Trophoblast cell (in vitro differentiated cells and primary cell): ENCODE data around the gene CNOT1.

Source experiments
- DNase-seq, 2 donors: peaks; one replicate each; pipeline ENCODE4 v3.0.0-alpha.2; 2016
- H2AFZ ChIP-seq: 2 replicates; pipeline ENCODE4 v1.6.1; 2013; ENCODE audit warnings: low read length, moderate library complexity, mild to moderate bottlenecking; ENCODE audit not compliant: insufficient read depth, poor library complexity
- H2AK5ac ChIP-seq: 2 replicates; pipeline ENCODE4 v1.6.1; 2013; ENCODE audit warnings: mild to moderate bottlenecking, low read length
- H2BK120ac ChIP-seq: 2 replicates; pipeline ENCODE4 v1.6.1; 2013; ENCODE audit warnings: low read length, mild to moderate bottlenecking, moderate library complexity; ENCODE audit not compliant: insufficient read depth, poor library complexity
- H2BK12ac ChIP-seq: 2 replicates; pipeline ENCODE4 v1.6.1; 2013; ENCODE audit warnings: mild to moderate bottlenecking, low read length, moderate library complexity
- H2BK5ac ChIP-seq: 2 replicates; pipeline ENCODE4 v1.6.1; 2013; ENCODE audit warnings: low read length, low read depth, moderate library complexity, mild to moderate bottlenecking; ENCODE audit not compliant: poor library complexity
- H3K14ac ChIP-seq: 2 replicates; pipeline ENCODE4 v1.6.1; 2013; ENCODE audit warnings: mild to moderate bottlenecking, low read length
- H3K18ac ChIP-seq: 2 replicates; pipeline ENCODE4 v1.6.1; 2013; ENCODE audit warnings: mild to moderate bottlenecking, low read length
- H3K23ac ChIP-seq: 2 replicates; pipeline ENCODE4 v1.6.1; 2013; ENCODE audit warnings: low read length
- H3K27ac ChIP-seq: 2 replicates; pipeline ENCODE4 v1.5.1; 2013; ENCODE audit warnings: low read depth, mild to moderate bottlenecking, inconsistent platforms, low read length, moderate library complexity
- H3K27me3 ChIP-seq: 2 replicates; pipeline ENCODE4 v1.6.1; 2013; ENCODE audit warnings: inconsistent platforms, mild to moderate bottlenecking, low read length, moderate library complexity; ENCODE audit not compliant: insufficient read depth
- H3K36me3 ChIP-seq, 2 experiments: 1 replicate in 1 of 2; 2 replicates in 1 of 2; pipeline ENCODE4 v1.6.1; 2013; ENCODE audit warnings: low read length in 2 of 2, mild to moderate bottlenecking in 2 of 2, moderate library complexity in 1 of 2; ENCODE audit not compliant: insufficient read depth in 2 of 2, control insufficient read depth in 1 of 2
- H3K4ac ChIP-seq: 2 replicates; pipeline ENCODE4 v1.6.1; 2013; ENCODE audit warnings: low read depth, mild to moderate bottlenecking, low read length, moderate library complexity
- H3K4me1 ChIP-seq, 2 experiments: 1 replicate in 1 of 2; 2 replicates in 1 of 2; pipeline ENCODE4 v1.6.1; 2013; ENCODE audit warnings: low read length in 2 of 2, mild to moderate bottlenecking in 2 of 2, moderate library complexity in 1 of 2; ENCODE audit not compliant: insufficient read depth in 2 of 2, control insufficient read depth in 1 of 2
- H3K4me2 ChIP-seq: 2 replicates; pipeline ENCODE4 v1.6.1; 2013; ENCODE audit warnings: inconsistent platforms, mild to moderate bottlenecking, low read length, moderate library complexity
- H3K4me3 ChIP-seq: 2 replicates; pipeline ENCODE4 v1.5.1; 2013; ENCODE audit warnings: mild to moderate bottlenecking, low read depth, low read length, inconsistent platforms
- H3K79me1 ChIP-seq: one replicate; pipeline ENCODE4 v1.6.1; 2013; ENCODE audit warnings: low read length
- H3K79me2 ChIP-seq: 2 replicates; pipeline ENCODE4 v1.6.1; 2013; ENCODE audit warnings: low read length, mild to moderate bottlenecking; ENCODE audit not compliant: control insufficient read depth, insufficient read depth, poor library complexity
- H3K9ac ChIP-seq: 2 replicates; pipeline ENCODE4 v1.6.1; 2013; ENCODE audit warnings: mild to moderate bottlenecking, low read length
- H3K9me3 ChIP-seq: 2 replicates; pipeline ENCODE4 v1.6.1; 2013; ENCODE audit warnings: low read depth, mild to moderate bottlenecking, control low read depth, inconsistent platforms, low read length; ENCODE audit not compliant: insufficient read depth
- H4K12ac ChIP-seq: 2 replicates; pipeline ENCODE4 v1.6.1; 2013; ENCODE audit warnings: low read depth, mild to moderate bottlenecking, low read length, moderate library complexity
- H4K8ac ChIP-seq: 2 replicates; pipeline ENCODE4 v1.6.1; 2013; ENCODE audit warnings: low read depth, mild to moderate bottlenecking, low read length, moderate library complexity
- H4K91ac ChIP-seq: one replicate; pipeline ENCODE4 v1.6.1; 2013; ENCODE audit warnings: low read depth, mild to moderate bottlenecking, low read length, moderate library complexity
- WGBS: extraction: QIAGEN DNeasy Blood & Tissue Kit; methylation state at CpG from one replicate; pipeline ENCODE4 v1.1.7; 2013; ENCODE audit warnings: missing lambda C conversion rate; ENCODE audit not compliant: insufficient read length, insufficient coverage; ENCODE audit errors: extremely low coverage; 5-methylcytosine and 5-hydroxymethylcytosine counted together

Gene CNOT1

GRCh38 chr16:58582971-58583765 is 46.5 kb downstream of the CNOT1 start:
- H2AFZ ChIP-seq = no peak overlapping the region
- H4K8ac ChIP-seq = no peak overlapping the region
- H2BK120ac ChIP-seq = no peak overlapping the region
- no peaks in the 10 kb centered on the region for H3K9me3 ChIP-seq
- H4K91ac ChIP-seq = no peak overlapping the region
- WGBS = no CpG with 5 or more reads among the region's 8 CpGs
- no peaks in the 10 kb centered on the region for H3K79me2 ChIP-seq
- peaks cover 0 to 2% of the 10 kb centered on the region in 2 experiments for H3K4me1 ChIP-seq
- H3K4me3 ChIP-seq = no peak overlapping the region
- H3K4me2 ChIP-seq = no peak overlapping the region
- DNase-seq = no peak
- no peak overlapping the region for H3K27ac ChIP-seq
- no peak overlapping the region for H3K4ac ChIP-seq
- H2AK5ac ChIP-seq = no peak overlapping the region
- H3K36me3 ChIP-seq = peaks cover 31 to 42% of the 10 kb centered on the region in 2 experiments
- H2BK12ac ChIP-seq = no peak overlapping the region
- no peak overlapping the region for H2BK5ac ChIP-seq
- no peak overlapping the region for H3K14ac ChIP-seq
- no peaks in the 10 kb centered on the region for H3K79me1 ChIP-seq
- no peak overlapping the region for H3K23ac ChIP-seq
- H3K18ac ChIP-seq = no peak overlapping the region
- no peaks in the 10 kb centered on the region for H3K27me3 ChIP-seq
- H4K12ac ChIP-seq = no peak overlapping the region
- H3K9ac ChIP-seq = no peak overlapping the region

GRCh38 chr16:58582133-58582532 is 47.5 kb downstream of the CNOT1 start:
- Histone ChIP-seq H2AK5ac (no peak overlapping the region), H2AFZ (no peak overlapping the region), H3K4me3 (no peak overlapping the region), H3K27me3 (no peaks in the 10 kb centered on the region), H2BK12ac (no peak overlapping the region), H3K14ac (no peak overlapping the region), H3K79me2 (no peaks in the 10 kb centered on the region), H4K12ac (no peak overlapping the region), H3K79me1 (no peaks in the 10 kb centered on the region), H3K27ac (no peak overlapping the region), H3K9me3 (no peaks in the 10 kb centered on the region), H3K4ac (no peak overlapping the region), H4K91ac (no peak overlapping the region), H3K23ac (no peak overlapping the region), H3K4me1 (peaks cover 0 to 2% of the 10 kb centered on the region in 2 experiments), H3K9ac (no peak overlapping the region), H3K4me2 (no peak overlapping the region), H3K18ac (no peak overlapping the region), H3K36me3 (peaks cover 34 to 44% of the 10 kb centered on the region in 2 experiments), H2BK120ac (no peak overlapping the region), H4K8ac (no peak overlapping the region), H2BK5ac (no peak overlapping the region)
- DNase-seq = no peak
- WGBS = no CpG with 5 or more reads among the region's 6 CpGs

GRCh38 chr16:58579587-58579986 is 50.0 kb downstream of the CNOT1 start:
- Histone ChIP-seq H3K4ac (no peak overlapping the region), H3K23ac (no peak overlapping the region), H3K4me3 (no peak overlapping the region), H2BK12ac (no peak overlapping the region), H2BK120ac (no peak overlapping the region), H4K8ac (no peak overlapping the region), H3K4me1 (peaks cover 0 to 2% of the 10 kb centered on the region in 2 experiments), H3K9me3 (no peaks in the 10 kb centered on the region), H4K91ac (no peak overlapping the region), H3K27ac (no peak overlapping the region), H3K27me3 (no peaks in the 10 kb centered on the region), H3K14ac (no peak overlapping the region), H3K79me2 (no peaks in the 10 kb centered on the region), H2AK5ac (no peak overlapping the region), H4K12ac (no peak overlapping the region), H3K79me1 (no peaks in the 10 kb centered on the region), H3K9ac (no peak overlapping the region), H2BK5ac (no peak overlapping the region), H3K4me2 (no peak overlapping the region), H3K18ac (no peak overlapping the region), H3K36me3 (peaks cover 39 to 44% of the 10 kb centered on the region in 2 experiments), H2AFZ (no peak overlapping the region)
- no CpG with 5 or more reads among the region's 8 CpGs for WGBS
- DNase-seq = no peak

GRCh38 chr16:58578642-58579041 is 51.0 kb downstream of the CNOT1 start:
- no peak overlapping the region for H3K27ac ChIP-seq
- no peak overlapping the region for H2BK5ac ChIP-seq
- H4K12ac ChIP-seq = no peak overlapping the region
- H3K4me3 ChIP-seq = no peak overlapping the region
- no peak overlapping the region for H2AFZ ChIP-seq
- no peak overlapping the region for H3K23ac ChIP-seq
- no peak overlapping the region for H4K91ac ChIP-seq
- H3K4me2 ChIP-seq = no peak overlapping the region
- H3K36me3 ChIP-seq = peaks cover 37 to 48% of the 10 kb centered on the region in 2 experiments
- no peak overlapping the region for H4K8ac ChIP-seq
- no peak overlapping the region for H3K9ac ChIP-seq
- H2BK12ac ChIP-seq = no peak overlapping the region
- no peaks in the 10 kb centered on the region for H3K9me3 ChIP-seq
- no peak overlapping the region for H3K18ac ChIP-seq
- H3K79me1 ChIP-seq = no peaks in the 10 kb centered on the region
- no CpG with 5 or more reads among the region's 3 CpGs for WGBS
- DNase-seq = no peak
- H2BK120ac ChIP-seq = no peak overlapping the region
- no peaks in the 10 kb centered on the region for H3K79me2 ChIP-seq
- no peak overlapping the region for H3K14ac ChIP-seq
- H3K27me3 ChIP-seq = no peaks in the 10 kb centered on the region
- H2AK5ac ChIP-seq = no peak overlapping the region
- peaks cover 0 to 2% of the 10 kb centered on the region in 2 experiments for H3K4me1 ChIP-seq
- H3K4ac ChIP-seq = no peak overlapping the region
